Mammary epithelial cell (primary cell): ENCODE data around the gene NPFFR1.

Experiments
- CTCF ChIP-seq, 2 donors: IDR thresholded peaks in 1 of 2; conservative IDR thresholded peaks in 1 of 2; 2 replicates each; pipeline ENCODE4 v1.5.1; 2011 to 2012; ENCODE audit warnings: inconsistent platforms in 2 of 2, low read length in 2 of 2, mild to moderate bottlenecking in 2 of 2, control low read depth in 1 of 2, low read depth in 1 of 2; ENCODE audit not compliant: insufficient read depth in 1 of 2; ENCODE audit errors: extremely low read depth in 1 of 2
- EZH2 ChIP-seq: IDR thresholded peaks from 2 replicates; pipeline ENCODE4 v1.6.1; 2012; ENCODE audit warnings: low read length, inconsistent platforms, borderline replicate concordance

GRCh38 chr10:70256463-70256862 is 27.3 kb downstream of the NPFFR1 start:
- TF ChIP-seq CTCF (conservative IDR thresholded peaks at IDR 0.05 in 1 of 2, IDR thresholded peaks at IDR 0.05 in 1 of 2; ENCODE audit: extremely low read depth in 1 of 2, insufficient read depth in 1 of 2, low read depth in 1 of 2, low read length in 2 of 2) (no peak), EZH2 (no peak)
